ENCODE data around the gene HPCAL1.

HPCAL1 gene

DNA sequence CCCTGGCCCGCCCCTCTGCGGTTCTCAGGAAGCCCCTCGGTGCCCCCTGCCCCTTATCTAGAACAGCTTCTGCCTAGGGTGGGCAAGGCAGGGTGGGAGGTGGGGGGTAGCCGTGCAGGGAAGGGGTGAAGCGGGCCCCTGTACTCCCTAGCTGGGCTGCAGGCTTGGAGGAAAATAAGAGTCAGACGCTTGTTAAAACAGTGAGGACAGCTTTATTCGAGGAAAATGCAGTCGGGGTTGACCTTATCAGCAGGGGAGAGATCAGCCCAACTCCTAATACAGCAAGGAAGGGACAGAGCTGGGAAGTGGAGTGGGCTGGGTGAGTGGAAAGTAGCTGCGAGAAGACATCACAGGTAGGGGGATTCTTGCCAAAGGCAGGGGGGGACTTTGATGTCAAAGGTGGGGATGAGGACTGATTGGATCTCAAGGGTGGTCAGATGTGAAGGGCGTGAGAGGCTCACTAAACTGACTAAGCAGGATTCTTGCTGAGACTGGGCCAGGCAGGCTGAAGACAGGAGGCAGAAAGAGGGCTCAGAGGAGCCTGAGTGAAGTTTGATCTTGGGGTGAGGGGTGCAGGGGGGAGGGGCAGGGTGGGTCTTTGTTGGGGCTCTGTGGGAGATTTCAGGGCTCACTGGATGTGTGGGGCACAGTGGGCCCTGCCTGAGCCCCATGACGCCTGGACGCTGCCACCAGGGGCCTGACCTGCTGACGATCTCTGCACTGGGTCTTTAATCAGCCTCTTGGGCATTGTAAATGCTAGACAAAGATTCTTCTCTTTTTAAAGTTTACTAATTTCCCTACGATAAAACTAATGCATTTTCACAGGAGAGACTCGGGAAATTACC lies 29.9 kb downstream of the HPCAL1 start:
- H3K4me3 ChIP-seq (ENCODE audit: low read length) = no peak overlapping the region
- TF ChIP-seq ZNF274 (IDR thresholded peaks at IDR 0.05; ENCODE audit: low read depth, low read length) = no peak

DNA sequence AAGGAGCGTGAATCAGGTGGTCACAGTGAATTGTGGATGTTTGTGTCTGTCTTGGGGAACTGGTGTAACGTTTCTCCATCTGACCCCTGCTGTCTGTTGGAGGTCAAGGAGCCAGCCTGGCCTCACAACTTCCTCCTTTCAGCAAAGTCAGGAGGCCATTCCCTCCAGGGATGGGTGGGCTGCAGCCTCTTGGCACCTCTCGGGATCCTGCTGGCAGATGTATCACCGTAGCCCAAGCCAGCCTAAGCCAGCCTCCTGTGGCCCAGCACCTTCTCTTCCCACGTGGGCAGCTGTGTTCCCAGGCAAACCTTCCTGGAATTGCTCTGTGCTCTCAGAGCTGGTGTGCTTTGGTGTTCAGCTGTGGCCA lies 30.5 kb downstream of the HPCAL1 start:
- no peak overlapping the region for H3K4me3 ChIP-seq (ENCODE audit: low read length)
- no peak for TF ChIP-seq ZNF274 (IDR thresholded peaks at IDR 0.05; ENCODE audit: low read depth, low read length)

DNA sequence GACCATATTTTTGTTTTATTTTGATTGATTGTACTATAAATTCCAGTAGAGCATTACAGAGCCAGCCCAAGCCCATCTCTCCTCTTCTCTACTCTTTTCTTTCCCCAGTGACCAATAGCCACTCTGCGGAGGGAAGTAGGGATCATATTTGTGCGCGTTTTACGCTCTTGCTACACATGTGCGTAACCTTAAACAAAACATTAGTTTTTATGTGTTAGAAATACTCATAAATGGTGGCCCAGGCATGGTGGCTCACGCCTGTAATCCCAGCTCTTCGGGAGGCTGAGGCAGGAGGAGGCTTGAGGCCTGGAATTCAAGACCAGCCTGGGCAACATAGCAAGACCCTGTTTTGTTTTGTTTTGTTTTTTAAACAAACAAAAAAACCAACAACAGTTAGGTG lies 31.3 kb downstream of the HPCAL1 start:
- no peak overlapping the region for H3K4me3 ChIP-seq (ENCODE audit: low read length)
- no peak for TF ChIP-seq ZNF274 (IDR thresholded peaks at IDR 0.05; ENCODE audit: low read depth, low read length)

DNA sequence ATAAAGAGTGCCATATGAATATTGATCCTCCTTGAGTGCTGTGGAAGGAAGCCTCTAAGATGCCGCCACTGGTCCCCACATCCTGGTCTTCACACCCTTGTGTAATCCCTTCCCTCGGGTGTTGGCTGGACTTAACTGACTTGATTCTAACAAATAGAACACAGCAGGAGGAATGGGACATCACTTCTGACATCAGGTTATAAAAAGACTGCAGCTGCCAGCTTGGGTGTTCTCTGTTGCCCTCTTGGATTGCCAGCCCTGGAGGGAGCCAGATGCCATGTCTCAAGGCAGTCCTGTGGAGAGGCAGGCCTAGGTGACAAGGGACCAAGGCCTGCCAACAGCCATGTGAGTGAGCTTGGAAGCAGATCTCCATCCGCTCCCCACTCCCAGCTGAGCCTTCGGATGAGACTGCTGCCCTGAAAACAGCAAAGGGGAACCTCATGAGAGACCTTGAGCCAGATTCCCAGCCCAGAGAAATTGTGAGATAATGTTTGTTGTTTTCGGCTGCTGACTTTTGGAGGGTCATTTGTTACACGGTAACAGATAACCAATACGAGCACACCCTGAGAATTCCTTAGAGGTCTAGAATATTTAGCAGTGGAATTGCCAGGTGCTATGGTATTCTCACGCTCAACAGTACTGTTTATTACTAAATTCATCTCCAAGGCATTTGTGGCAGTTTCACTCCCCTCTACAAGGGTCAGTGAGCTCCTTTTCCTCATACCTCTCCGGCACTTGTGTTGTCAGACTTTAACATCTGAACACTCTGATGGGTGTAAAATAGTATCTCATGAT lies 32.5 kb downstream of the HPCAL1 start:
- TF ChIP-seq ZNF274 (IDR thresholded peaks at IDR 0.05; ENCODE audit: low read depth, low read length) = no peak
- no peak overlapping the region for H3K4me3 ChIP-seq (ENCODE audit: low read length)

DNA sequence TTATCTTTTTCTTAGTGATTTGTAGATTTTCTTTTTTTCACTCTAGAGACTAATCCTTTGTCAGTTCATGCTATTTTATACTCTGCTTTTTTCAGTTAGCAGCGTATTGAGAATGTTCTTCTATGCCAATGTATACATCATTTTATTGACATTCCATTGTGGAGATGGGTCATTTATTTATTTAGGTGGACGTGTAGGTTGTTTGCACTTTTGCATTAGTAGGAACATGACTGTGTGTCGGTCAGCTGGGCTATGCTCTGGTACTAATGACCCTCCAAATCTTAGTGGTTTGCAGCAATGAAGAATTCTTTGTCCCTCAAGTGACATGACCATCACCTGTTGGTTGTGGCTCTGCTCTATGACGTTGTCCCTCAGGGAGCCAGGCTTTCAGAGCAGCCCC lies 33.6 kb downstream of the HPCAL1 start:
- no peak overlapping the region for H3K4me3 ChIP-seq (ENCODE audit: low read length)
- TF ChIP-seq ZNF274 (IDR thresholded peaks at IDR 0.05; ENCODE audit: low read depth, low read length) = no peak

DNA sequence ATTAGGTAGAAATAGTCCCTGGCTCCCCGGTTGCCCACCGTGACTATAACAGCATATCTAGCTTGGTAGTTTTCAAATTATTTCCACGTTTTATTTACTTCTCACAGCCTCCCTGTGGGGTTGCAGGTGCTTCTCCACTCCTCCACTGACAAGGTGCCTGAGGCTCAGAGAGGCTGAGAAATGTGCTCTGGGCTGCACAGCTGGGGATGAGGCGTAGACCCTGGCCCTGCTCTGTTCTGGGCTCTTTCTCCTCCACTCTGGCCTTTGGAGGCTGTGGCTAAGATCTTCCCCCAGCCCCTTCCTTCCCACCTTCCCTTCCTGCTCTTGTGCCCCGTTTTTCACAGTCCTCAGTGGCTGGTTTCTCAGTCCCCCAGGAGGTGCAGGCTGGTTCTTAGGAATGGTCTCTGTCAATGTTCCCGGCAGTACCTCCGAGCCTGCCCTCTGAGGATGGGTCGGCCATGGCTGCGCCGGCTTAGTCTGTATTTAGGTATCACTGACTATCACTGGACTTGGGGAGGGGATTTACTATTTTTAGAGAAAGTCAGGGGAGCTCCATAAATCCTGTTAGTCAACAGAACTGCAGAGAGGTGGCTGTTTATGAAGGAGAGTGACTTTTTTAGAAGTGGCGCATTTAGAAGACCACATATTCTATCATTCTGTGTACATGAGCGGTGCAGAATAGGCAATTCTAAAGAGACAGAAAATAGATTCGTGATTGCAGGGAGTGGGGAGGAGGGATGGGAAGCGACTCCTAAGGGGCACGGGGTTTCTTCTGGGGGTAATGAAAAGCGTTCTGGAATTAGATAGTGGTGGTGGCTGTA lies 35.0 kb downstream of the HPCAL1 start:
- H3K4me3 ChIP-seq (ENCODE audit: low read length) = no peak overlapping the region
- TF ChIP-seq ZNF274 (IDR thresholded peaks at IDR 0.05; ENCODE audit: low read depth, low read length) = no peak

DNA sequence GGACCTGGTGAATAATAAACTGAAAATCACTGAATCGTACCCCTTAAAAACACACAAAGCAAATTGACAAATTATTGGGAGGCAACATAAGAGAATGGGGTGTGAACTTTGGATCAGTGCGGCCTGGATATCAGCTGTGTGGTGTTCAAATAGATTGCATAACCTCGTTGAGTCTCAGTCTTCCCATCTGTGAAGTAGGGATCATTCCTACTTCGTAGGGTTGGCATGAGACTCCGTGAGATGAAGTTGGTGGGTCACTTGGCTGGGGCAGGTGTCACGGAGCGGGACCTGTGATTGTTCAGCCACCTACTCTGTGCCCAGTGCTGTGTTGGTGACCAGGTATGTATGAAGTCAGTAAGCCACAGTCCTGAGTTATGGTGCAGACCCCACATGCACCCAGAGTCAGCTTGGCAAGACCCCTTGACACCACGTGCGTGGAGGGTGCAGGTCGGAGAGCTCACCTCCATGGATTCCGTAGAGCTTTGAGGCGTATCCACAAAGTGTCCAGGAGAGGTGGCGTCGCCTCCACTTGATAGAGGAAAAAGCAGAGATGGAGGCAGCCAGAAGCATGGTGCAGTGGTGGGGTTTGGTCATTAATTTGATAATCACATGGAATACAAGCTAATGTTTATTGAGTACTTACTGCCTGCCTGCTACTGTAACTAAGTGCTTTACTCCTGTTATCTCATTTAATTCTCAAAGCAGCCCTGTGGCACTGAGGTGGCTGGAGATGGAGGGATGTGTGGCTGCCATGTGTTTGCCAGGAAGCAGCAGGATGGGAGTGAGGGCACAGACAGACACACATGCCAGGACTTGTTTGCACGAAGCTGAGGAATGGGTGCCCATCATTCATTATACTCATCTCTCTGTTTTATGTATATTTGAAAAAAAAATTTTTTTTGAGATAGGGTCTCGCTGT lies 35.8 kb downstream of the HPCAL1 start:
- H3K4me3 ChIP-seq (ENCODE audit: low read length) = no peak overlapping the region
- no peak for TF ChIP-seq ZNF274 (IDR thresholded peaks at IDR 0.05; ENCODE audit: low read depth, low read length)

DNA sequence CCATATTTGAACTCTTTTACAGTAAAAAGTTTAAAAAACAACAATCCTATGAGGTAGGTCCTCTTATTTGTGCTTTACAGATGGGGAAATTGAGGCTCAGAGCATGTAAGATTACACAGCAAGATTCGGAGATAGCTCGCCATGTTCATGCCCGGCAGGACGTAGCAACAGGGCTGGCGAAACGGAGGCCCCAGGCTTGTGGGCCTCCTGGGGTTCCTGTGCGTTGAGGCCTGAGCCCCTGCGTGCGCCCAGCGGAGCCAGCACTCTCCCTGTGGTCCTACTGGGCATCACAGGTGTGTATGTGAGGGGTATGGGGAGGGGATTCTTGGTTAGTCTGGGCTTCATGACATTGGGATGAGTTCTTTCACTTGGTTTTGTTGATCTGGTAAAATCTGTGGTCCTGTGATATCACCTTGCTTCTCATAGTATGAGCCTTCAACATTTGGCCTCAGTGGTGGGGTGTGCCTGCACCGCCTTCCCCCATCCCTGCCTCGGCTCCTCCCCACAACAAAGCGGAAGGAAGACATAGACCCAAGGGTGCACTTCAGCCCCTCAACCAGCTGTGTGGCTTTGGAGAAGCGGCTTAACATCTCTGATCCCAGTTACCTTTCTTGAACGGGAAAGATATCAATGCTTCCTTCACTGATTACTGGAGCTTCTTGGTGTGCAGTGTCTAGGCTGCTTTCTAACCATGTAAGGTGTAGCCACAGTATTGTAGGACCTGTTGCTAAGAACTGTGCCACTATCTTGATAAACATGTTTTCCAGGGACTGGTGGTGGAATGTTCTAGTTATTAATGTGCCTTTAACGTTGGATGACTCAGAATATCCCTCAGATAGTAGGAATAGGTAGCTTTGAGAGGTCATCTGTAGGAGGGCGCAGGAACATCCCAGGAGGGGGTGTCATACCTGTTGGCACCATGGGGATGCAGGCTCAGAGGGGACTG lies 37.2 kb downstream of the HPCAL1 start:
- TF ChIP-seq ZNF274 (IDR thresholded peaks at IDR 0.05; ENCODE audit: low read depth, low read length) = no peak
- no peak overlapping the region for H3K4me3 ChIP-seq (ENCODE audit: low read length)

DNA sequence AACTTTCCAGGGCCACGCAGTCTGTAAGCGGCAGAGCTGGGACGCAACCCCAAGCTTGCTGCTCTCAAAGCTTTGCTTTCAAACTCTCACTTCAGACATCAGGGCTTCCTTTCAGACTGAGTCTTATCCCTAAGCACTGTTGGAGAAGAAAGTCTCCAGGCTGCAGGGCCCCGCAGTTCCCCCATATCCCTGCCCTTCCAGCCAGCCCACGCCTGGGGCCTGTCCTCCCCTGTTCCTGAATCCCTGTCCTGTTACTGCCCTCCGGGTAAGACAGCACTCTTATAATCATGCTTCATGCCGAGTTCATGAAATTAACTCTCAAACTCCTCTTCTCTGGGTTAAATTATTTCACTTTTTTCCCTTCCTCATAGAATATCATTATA lies 37.9 kb downstream of the HPCAL1 start:
- H3K4me3 ChIP-seq (ENCODE audit: low read length) = no peak overlapping the region
- TF ChIP-seq ZNF274 (IDR thresholded peaks at IDR 0.05; ENCODE audit: low read depth, low read length) = no peak

DNA sequence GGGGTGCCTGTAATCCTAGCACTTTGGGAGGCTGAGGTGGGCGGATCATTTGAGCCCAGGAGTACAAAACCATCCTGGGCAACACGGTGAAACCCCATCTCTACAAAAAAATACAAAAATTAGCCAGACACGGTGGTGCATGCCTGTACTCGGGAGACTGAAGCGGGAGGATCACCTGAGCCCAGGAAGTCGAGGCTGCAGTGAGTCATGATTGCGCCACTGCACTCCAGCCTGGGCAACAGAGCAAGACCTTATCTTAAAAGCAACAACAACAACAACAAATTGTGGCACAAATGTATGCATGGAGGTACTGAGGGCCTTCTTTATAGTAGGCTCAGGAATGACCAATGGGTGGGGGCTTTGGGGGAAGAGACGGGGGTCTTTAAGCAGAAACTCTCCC lies 38.5 kb downstream of the HPCAL1 start:
- no peak overlapping the region for H3K4me3 ChIP-seq (ENCODE audit: low read length)
- TF ChIP-seq ZNF274 (IDR thresholded peaks at IDR 0.05; ENCODE audit: low read depth, low read length) = no peak

DNA sequence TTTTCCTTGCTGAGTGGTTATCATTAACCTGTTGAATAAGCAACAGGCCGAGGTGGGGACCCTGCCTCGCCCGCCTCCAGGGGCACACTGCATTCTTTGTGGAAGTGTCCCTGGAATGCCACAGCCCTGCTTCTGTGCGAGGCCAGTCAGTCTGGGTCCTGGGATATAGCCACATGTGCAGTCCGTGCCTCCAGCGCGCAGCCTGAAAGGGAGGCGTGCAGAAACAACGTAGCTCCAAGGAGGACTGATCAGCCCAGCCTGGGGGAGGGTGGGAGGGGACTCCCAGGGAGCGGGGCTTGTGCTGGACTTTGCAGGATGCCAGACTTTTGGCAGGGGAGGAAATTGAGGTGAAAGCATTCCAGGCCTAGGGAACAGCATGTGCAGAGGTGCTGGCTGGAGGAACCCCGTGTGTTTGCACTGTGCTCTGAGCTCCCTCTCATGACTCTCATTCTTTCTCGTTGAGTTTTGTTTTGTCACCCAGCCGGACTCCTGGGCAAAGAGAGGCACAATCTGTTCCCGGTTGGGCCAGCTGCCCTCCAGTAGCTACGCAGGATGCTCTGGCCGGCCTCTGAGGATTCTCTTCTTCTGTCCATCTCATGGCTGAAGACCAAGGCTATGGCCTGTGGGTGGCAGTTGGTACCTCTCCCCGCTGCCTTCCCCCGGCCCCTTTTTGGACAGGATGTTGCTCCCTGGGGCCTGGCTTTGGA lies 39.7 kb downstream of the HPCAL1 start:
- TF ChIP-seq ZNF274 (IDR thresholded peaks at IDR 0.05; ENCODE audit: low read depth, low read length) = no peak

DNA sequence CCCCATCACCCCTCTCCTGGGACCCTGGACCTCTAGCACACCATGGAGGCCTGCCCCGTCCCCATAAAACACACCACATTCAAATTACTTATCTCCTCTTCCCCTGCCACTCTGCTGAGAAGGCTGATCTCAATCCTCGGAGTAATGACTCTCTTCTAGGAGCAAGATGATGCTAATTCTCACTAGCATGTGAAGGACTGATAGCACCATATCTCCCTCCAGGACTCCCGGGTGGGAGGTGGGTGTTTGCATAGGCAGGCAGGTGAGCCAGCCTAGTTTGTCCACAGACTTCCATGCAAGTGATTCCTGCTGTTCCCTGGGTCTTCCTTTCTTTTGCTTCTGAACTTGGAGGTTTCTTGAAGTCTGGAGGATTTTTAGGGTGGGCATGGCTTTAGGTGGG lies 40.5 kb downstream of the HPCAL1 start:
- no peak for TF ChIP-seq ZNF274 (IDR thresholded peaks at IDR 0.05; ENCODE audit: low read depth, low read length)
- no peak overlapping the region for H3K4me3 ChIP-seq (ENCODE audit: low read length)

More for the DNA sequence above, 39.7 kb downstream of the HPCAL1 start:
- H3K4me3 ChIP-seq (ENCODE audit: low read length) = no peak overlapping the region

All from GM08714 (cell line).